Measurements from ENCODE around the gene ULBP3.
"Not testable (repeated sequence)": the region's sequence is repeated elsewhere in the genome, so short reads cannot be mapped to it uniquely, and the experiment has no call there.

The ULBP3 gene

GRCh38 chr6:150014623-150015280 is 54.2 kb downstream of the ULBP3 start:
- not testable (repeated sequence) for DNase-seq

GRCh38 chr6:150013785-150014622 is 54.9 kb downstream of the ULBP3 start:
- DNase-seq = not testable (repeated sequence)

GRCh38 chr6:150012846-150013784 is 55.8 kb downstream of the ULBP3 start:
- DNase-seq = not testable (repeated sequence)
